ENCODE data around the gene TEX53. TPM values are rescaled to one million over a fixed set of nuclear protein-coding genes. Genes with fewer than 3 reads are reported as not detected.

Gene TEX53
- polyA plus RNA-seq, 1 donor from 2014 or later = not detected

DNA sequence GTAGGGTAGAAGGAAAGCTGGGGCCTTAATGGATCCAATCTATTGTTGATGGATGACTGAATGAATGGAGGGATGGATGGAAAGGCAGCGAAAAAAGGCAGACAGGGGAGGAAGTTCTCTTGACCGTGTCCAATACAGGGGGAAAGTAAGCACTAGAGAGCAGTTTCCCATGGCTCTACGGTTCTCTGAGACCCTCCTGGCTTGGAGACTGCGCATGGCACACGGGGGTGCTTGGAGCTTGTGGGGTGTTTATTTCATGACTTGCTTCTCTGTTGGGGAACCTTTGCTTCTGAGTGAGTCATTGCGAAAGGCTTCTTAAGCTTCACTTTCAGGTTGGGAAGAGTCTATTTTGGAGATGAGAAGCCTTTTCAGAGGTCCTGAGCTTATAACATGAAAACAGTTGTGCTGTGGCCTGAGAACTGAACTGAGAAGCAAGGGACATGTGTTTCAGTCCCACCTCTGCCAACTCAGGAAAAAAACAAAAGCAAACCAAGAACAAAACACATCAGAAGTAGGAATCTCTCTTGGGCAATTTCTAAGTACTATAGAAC is 37.2 kb upstream of the TEX53 start:
- Histone ChIP-seq H2AFZ (ENCODE audit: low read depth, low read length) (no peak overlapping the region), H3F3A (ENCODE audit: insufficient read depth, low read length, poor library complexity, severe bottlenecking) (no peaks in the 10 kb centered on the region), H3K9ac (ENCODE audit: low read length) (no peak overlapping the region), H3K27me3 (ENCODE audit: insufficient read depth, low read depth, low read length) (no peaks in the 10 kb centered on the region), H3K9me3 (ENCODE audit: low read length) (no peaks in the 10 kb centered on the region), H3K36me3 (ENCODE audit: insufficient read depth, low read length) (no peaks in the 10 kb centered on the region), H4K20me1 (ENCODE audit: insufficient read depth) (no peaks in the 10 kb centered on the region), H3K4me3 (ENCODE audit: low read length) (no peak overlapping the region), H3K27ac (ENCODE audit: low read length) (no peak overlapping the region), H3K9me2 (ENCODE audit: insufficient read depth, low read length) (no peaks in the 10 kb centered on the region), H3K4me2 (ENCODE audit: low read length) (no peak overlapping the region), H3K79me2 (replicated peaks; ENCODE audit: insufficient read depth, low read length) (no peaks in the 10 kb centered on the region)
- TF ChIP-seq SMC3 (conservative IDR thresholded peaks at IDR 0.05; ENCODE audit: poor library complexity) (no peak), EP300 (conservative IDR thresholded peaks at IDR 0.05; ENCODE audit: poor library complexity, severe bottlenecking) (no peak), RAD21 (conservative IDR thresholded peaks at IDR 0.05) (no peak), MXI1 (conservative IDR thresholded peaks at IDR 0.05; ENCODE audit: poor library complexity, severe bottlenecking) (no peak), TAF1 (IDR thresholded peaks at IDR 0.05; ENCODE audit: low read depth) (no peak), EZH2 (IDR thresholded peaks at IDR 0.05; ENCODE audit: borderline replicate concordance, insufficient read depth, low read length, poor library complexity, severe bottlenecking) (no peak), POLR2AphosphoS5 (IDR thresholded peaks at IDR 0.05) (no peak)
- TF ChIP-seq, protein P1, sequence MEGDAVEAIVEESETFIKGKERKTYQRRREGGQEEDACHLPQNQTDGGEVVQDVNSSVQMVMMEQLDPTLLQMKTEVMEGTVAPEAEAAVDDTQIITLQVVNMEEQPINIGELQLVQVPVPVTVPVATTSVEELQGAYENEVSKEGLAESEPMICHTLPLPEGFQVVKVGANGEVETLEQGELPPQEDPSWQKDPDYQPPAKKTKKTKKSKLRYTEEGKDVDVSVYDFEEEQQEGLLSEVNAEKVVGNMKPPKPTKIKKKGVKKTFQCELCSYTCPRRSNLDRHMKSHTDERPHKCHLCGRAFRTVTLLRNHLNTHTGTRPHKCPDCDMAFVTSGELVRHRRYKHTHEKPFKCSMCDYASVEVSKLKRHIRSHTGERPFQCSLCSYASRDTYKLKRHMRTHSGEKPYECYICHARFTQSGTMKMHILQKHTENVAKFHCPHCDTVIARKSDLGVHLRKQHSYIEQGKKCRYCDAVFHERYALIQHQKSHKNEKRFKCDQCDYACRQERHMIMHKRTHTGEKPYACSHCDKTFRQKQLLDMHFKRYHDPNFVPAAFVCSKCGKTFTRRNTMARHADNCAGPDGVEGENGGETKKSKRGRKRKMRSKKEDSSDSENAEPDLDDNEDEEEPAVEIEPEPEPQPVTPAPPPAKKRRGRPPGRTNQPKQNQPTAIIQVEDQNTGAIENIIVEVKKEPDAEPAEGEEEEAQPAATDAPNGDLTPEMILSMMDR (IDR thresholded peaks at IDR 0.05; ENCODE audit: poor library complexity, severe bottlenecking) = no peak
- TF ChIP-seq, protein P2, sequence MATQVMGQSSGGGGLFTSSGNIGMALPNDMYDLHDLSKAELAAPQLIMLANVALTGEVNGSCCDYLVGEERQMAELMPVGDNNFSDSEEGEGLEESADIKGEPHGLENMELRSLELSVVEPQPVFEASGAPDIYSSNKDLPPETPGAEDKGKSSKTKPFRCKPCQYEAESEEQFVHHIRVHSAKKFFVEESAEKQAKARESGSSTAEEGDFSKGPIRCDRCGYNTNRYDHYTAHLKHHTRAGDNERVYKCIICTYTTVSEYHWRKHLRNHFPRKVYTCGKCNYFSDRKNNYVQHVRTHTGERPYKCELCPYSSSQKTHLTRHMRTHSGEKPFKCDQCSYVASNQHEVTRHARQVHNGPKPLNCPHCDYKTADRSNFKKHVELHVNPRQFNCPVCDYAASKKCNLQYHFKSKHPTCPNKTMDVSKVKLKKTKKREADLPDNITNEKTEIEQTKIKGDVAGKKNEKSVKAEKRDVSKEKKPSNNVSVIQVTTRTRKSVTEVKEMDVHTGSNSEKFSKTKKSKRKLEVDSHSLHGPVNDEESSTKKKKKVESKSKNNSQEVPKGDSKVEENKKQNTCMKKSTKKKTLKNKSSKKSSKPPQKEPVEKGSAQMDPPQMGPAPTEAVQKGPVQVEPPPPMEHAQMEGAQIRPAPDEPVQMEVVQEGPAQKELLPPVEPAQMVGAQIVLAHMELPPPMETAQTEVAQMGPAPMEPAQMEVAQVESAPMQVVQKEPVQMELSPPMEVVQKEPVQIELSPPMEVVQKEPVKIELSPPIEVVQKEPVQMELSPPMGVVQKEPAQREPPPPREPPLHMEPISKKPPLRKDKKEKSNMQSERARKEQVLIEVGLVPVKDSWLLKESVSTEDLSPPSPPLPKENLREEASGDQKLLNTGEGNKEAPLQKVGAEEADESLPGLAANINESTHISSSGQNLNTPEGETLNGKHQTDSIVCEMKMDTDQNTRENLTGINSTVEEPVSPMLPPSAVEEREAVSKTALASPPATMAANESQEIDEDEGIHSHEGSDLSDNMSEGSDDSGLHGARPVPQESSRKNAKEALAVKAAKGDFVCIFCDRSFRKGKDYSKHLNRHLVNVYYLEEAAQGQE (IDR thresholded peaks at IDR 0.05; ENCODE audit: borderline replicate concordance) = no peak

DNA sequence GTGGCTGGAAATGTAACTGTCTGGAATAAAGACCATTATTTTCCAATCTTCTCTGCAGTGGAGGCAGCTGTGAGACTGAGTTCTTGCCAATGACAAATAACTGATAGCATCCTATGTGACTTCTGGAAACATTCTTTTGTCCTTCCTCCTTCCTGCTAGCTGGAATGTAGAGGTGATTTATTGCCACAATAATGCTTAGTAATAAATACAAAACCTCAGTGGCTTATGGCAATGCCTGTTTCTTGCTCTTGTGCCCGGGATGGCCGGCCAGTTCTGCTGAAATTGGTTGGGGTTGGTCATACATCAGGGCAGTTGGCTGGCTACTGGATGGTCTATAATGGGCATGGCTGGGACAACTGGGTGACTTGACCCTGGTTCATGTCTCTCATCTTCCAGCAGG is 36.5 kb upstream of the TEX53 start:
- H3K79me2 ChIP-seq (replicated peaks; ENCODE audit: insufficient read depth, low read length) = no peaks in the 10 kb centered on the region
- no peak overlapping the region for H3K4me2 ChIP-seq (ENCODE audit: low read length)
- no peaks in the 10 kb centered on the region for H3K9me2 ChIP-seq (ENCODE audit: insufficient read depth, low read length)
- no peaks in the 10 kb centered on the region for H3K36me3 ChIP-seq (ENCODE audit: insufficient read depth, low read length)
- no peaks in the 10 kb centered on the region for H4K20me1 ChIP-seq (ENCODE audit: insufficient read depth)
- TF ChIP-seq EZH2 (IDR thresholded peaks at IDR 0.05; ENCODE audit: borderline replicate concordance, insufficient read depth, low read length, poor library complexity, severe bottlenecking) (no peak), POLR2AphosphoS5 (IDR thresholded peaks at IDR 0.05) (no peak), MXI1 (conservative IDR thresholded peaks at IDR 0.05; ENCODE audit: poor library complexity, severe bottlenecking) (no peak), TAF1 (IDR thresholded peaks at IDR 0.05; ENCODE audit: low read depth) (no peak)
- TF ChIP-seq, protein P1 (IDR thresholded peaks at IDR 0.05; ENCODE audit: poor library complexity, severe bottlenecking) = no peak
- TF ChIP-seq, protein P2 (IDR thresholded peaks at IDR 0.05; ENCODE audit: borderline replicate concordance) = no peak
- H3K9me3 ChIP-seq (ENCODE audit: low read length) = no peaks in the 10 kb centered on the region
- no peak overlapping the region for H3K27ac ChIP-seq (ENCODE audit: low read length)
- no peaks in the 10 kb centered on the region for H3F3A ChIP-seq (ENCODE audit: insufficient read depth, low read length, poor library complexity, severe bottlenecking)
- no peak overlapping the region for H2AFZ ChIP-seq (ENCODE audit: low read depth, low read length)
- H3K9ac ChIP-seq (ENCODE audit: low read length) = no peak overlapping the region
- no peaks in the 10 kb centered on the region for H3K27me3 ChIP-seq (ENCODE audit: insufficient read depth, low read depth, low read length)
- H3K4me3 ChIP-seq (ENCODE audit: low read length) = no peak overlapping the region
